Ascending aorta (tissue), 2 donors: ENCODE measurements around the gene MXRA7. TPM values are rescaled to one million over a fixed set of nuclear protein-coding genes. Genes with fewer than 3 reads are reported as not detected.

Experiments
- DNase-seq, 2 donors: peaks; one replicate each; pipeline ENCODE4 v3.0.0-alpha.2; 2019; ENCODE audit warnings: low spot score in 2 of 2
- H3K27ac ChIP-seq, 2 donors: fragments of 200-600 bp; sonication (generic); one replicate each; pipeline ENCODE4 v1.5.1; 2016 to 2017; ENCODE audit warnings: mild to moderate bottlenecking in 1 of 2
- H3K27me3 ChIP-seq: fragments of 200-600 bp; sonication (generic); one replicate; pipeline ENCODE4 v1.5.1; 2017
- H3K36me3 ChIP-seq, 2 donors: fragments of 200-600 bp; sonication (generic); one replicate each; pipeline ENCODE4 v1.5.1; 2016
- H3K4me1 ChIP-seq, 2 donors: fragments of 200-600 bp; sonication (generic); one replicate each; pipeline ENCODE4 v1.5.1; 2016 to 2017; ENCODE audit warnings: mild to moderate bottlenecking in 1 of 2
- H3K4me3 ChIP-seq, 2 donors: fragments of 200-600 bp; sonication (generic); one replicate each; pipeline ENCODE4 v1.5.1; 2016 to 2017; ENCODE audit warnings: mild to moderate bottlenecking in 1 of 2
- H3K9me3 ChIP-seq, 2 donors: fragments of 200-600 bp; sonication (generic); one replicate each; pipeline ENCODE4 v1.5.1; 2016
- intact Hi-C: fragments of 100-400 bp; cut with DNase I; formaldehyde crosslinking; loops from one replicate; pipeline ENCODE4 v1.15.1; 2023
- total RNA-seq: library from RNA; depleted of rRNA; stranded (reverse); fragments of >200 nt; gene quantifications from one replicate; pipeline ENCODE4 v1.1.0, GENCODE V29; 2016
- TF ChIP-seq, protein P1 (sequence below), 3 experiments: fragments of 200-600 bp in 2 of 3; fragments of 450-650 bp in 1 of 3; sonication (generic) in 2 of 3; IDR thresholded peaks; one replicate each; pipeline ENCODE4 v1.5.1; 2016 to 2019; ENCODE audit warnings: antibody characterized with exemption in 3 of 3, mild to moderate bottlenecking in 1 of 3, moderate library complexity in 1 of 3

Gene MXRA7
- total RNA-seq, 1 donor from 2014 or later, result 122 TPM

DNA sequence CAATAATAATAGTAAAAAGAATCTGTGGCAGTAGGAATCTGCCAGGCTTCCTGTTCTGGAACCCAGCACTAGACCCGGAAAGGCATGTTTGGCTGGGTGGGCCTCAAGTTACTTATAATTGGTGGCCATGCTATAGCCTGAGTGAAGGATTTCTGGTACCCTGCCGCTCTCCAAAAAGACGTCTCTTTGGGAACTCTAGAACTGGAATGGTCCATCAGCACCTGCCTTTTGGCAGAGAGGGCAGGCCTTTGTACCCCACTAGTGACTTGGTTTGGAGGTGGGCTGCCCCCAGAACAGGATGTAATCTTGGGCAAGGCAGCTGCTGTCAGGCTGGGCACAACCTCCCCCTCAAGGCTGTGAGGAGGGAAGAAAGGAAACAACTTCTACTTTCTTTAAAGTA, 37.9 kb downstream of the MXRA7 start:
- Histone ChIP-seq H3K4me3 (no peak overlapping the region), H3K9me3 (no peaks in the 10 kb centered on the region), H3K4me1 (peaks cover 0 to 8% of the 10 kb centered on the region in 2 donors), H3K27ac (peak overlapping the region in 1 of 2 donors; percentile 31), H3K36me3 (peaks cover 22 to 27% of the 10 kb centered on the region in 2 donors), H3K27me3 (no peaks in the 10 kb centered on the region)
- TF ChIP-seq, protein P1, sequence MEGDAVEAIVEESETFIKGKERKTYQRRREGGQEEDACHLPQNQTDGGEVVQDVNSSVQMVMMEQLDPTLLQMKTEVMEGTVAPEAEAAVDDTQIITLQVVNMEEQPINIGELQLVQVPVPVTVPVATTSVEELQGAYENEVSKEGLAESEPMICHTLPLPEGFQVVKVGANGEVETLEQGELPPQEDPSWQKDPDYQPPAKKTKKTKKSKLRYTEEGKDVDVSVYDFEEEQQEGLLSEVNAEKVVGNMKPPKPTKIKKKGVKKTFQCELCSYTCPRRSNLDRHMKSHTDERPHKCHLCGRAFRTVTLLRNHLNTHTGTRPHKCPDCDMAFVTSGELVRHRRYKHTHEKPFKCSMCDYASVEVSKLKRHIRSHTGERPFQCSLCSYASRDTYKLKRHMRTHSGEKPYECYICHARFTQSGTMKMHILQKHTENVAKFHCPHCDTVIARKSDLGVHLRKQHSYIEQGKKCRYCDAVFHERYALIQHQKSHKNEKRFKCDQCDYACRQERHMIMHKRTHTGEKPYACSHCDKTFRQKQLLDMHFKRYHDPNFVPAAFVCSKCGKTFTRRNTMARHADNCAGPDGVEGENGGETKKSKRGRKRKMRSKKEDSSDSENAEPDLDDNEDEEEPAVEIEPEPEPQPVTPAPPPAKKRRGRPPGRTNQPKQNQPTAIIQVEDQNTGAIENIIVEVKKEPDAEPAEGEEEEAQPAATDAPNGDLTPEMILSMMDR (IDR thresholded peaks at IDR 0.05), result no peak
- no peak for DNase-seq
- intact Hi-C loops, result loop anchor here (5.0 kb wide), 1 partner anchor 39 kb away; the partner anchor contains the start of gene MXRA7

DNA sequence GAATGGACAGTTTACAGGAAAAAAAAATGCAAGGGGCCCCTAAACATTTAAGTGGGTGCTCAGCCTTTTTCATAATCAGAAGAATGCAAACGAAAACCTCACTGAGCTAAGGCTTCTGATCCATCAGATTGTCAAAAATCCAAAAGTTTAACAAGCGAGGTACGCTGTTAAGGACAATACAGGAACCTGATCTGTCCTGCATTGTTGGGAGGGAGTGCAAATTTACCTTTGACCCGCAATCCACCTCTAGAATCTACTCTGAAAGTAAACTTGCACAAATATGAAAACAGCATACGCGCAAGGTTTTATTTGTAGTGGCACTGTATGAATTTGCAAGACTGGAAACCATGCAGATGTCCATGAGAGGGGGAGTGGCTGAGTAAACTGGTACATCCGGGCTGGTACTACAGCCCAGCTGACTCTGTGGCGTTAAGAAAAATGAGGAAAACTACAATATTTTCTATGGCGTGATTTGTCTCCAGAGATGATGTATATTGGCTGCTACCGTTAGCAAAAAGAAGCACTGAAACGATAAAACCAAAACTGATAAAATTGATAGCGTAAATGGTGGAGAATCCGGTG, 38.4 kb downstream of the MXRA7 start:
- H3K27ac ChIP-seq, result peak overlapping the region; percentile 56 to 77
- H3K9me3 ChIP-seq, result no peaks in the 10 kb centered on the region
- intact Hi-C loops, result loop anchor here (5.0 kb wide), 1 partner anchor 40 kb away; the partner anchor contains the start of gene MXRA7
- TF ChIP-seq, protein P1 (IDR thresholded peaks at IDR 0.05), result no peak
- H3K27me3 ChIP-seq, result no peaks in the 10 kb centered on the region
- peaks cover 16 to 23% of the 10 kb centered on the region in 2 donors for H3K36me3 ChIP-seq
- peak overlapping the region; percentile 66 to 67 for H3K4me3 ChIP-seq
- peaks cover 0 to 8% of the 10 kb centered on the region in 2 donors for H3K4me1 ChIP-seq
- no peak for DNase-seq

DNA sequence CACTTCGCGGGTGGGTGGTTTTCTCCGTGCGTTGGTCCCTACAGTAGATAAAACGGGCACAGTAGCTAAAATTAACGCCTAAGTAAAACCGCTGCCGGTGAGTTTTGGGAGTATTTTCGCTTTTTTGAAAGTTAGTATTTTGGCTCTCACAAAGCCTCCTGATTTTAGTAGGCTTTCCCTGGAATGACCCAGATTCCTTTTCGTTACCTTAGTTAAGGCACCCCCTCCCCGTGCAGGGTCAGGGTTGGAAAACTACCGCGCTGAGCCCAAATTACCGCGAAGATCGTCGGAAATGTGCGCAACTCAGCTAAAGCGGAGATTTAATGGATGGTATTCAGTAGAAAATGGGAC, 38.9 kb downstream of the MXRA7 start:
- Histone ChIP-seq H3K4me3 (peak overlapping the region; percentile 66 to 67), H3K27ac (peak overlapping the region; percentile 56 to 77), H3K9me3 (no peaks in the 10 kb centered on the region), H3K36me3 (peaks cover 11 to 18% of the 10 kb centered on the region in 2 donors), H3K4me1 (peaks cover 0 to 8% of the 10 kb centered on the region in 2 donors), H3K27me3 (no peaks in the 10 kb centered on the region)
- no peak for DNase-seq
- TF ChIP-seq, protein P1 (IDR thresholded peaks at IDR 0.05), result peak in 1 of 3 experiments; percentile 9
- intact Hi-C loops, result loop anchor here (1.0 to 5.0 kb wide), 3 partner anchors 40 to 115 kb away; partner anchors contain the start of genes JMJD6, METTL23 and MXRA7

DNA sequence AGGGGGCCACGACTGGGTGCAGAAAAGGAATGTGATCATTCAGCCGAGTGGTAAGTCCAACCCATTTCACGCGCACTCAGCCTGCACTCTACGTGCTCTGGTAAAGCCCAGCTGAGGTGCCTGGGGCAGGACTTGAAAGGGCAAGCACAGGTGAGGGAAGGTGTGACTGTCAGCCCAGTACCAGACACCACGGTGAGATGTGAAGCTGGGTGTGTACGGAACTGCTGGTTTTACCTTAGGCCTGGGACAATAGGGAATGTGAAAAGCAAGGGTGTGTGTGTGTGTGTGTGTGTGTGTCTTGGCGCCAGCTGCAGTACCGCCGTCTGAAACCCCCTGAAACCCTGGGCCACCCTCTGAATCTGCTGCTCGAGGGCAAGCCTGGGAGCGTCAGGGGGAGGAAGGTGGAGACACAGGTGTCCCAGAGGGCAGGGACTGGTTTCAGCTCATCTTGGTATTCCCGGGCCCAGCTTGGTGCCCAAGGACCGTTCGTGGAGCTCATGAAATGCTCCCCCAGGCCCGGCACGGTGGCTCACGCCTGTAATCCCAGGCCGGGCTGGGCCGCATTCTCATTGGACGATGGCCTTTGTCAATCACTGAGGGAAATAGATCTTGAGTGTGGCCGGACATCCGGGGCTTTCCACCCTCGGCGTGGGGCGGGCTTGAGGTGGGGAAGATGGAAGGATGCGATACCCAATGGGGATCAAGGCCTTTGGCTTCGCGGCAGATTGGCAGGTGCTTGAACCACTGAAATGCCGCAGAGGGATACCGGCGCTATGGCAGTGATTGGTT, 39.4 kb downstream of the MXRA7 start:
- intact Hi-C loops, result loop anchor here (1.0 to 5.0 kb wide), 3 partner anchors 41 to 114 kb away; partner anchors contain the start of genes JMJD6, METTL23 and MXRA7
- Histone ChIP-seq H3K27me3 (peaks cover 3% of the 10 kb centered on the region), H3K4me1 (peaks cover 0 to 8% of the 10 kb centered on the region in 2 donors), H3K27ac (peak overlapping the region; percentile 77 to 79), H3K36me3 (peaks cover 6 to 12% of the 10 kb centered on the region in 2 donors), H3K9me3 (no peaks in the 10 kb centered on the region), H3K4me3 (peak overlapping the region; percentile 66 to 67)
- peak; percentile 99 to 100 for DNase-seq
- TF ChIP-seq, protein P1 (IDR thresholded peaks at IDR 0.05), result no peak

DNA sequence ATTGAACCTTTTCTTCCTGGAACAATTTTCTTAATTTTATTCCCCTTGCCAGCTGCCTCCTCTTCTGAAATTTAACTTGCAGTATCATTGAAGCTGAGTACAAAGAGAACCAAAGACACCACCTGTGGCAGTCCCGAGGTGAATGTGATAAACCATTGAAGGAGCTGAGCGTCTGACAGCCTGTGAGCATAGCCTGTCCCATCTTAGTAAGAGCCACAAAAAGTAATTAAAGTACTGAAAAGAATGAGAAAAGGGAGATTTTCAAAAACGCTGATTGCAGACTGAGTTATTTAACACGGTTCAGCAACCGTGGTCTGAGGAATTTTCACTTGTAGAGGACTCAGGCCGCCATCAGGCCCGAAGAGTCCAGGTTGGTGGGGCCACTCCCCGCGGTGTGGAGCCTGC, 40.0 kb downstream of the MXRA7 start:
- DNase-seq, result no peak
- TF ChIP-seq, protein P1 (IDR thresholded peaks at IDR 0.05), result no peak
- Histone ChIP-seq H3K9me3 (no peaks in the 10 kb centered on the region), H3K27ac (peak overlapping the region in 1 of 2 donors; percentile 79), H3K27me3 (peaks cover 3% of the 10 kb centered on the region), H3K4me3 (peak overlapping the region; percentile 44 to 52), H3K4me1 (peaks cover 0 to 8% of the 10 kb centered on the region in 2 donors), H3K36me3 (peaks cover 0 to 6% of the 10 kb centered on the region in 2 donors)
- intact Hi-C loops, result loop anchor here (1.0 to 5.0 kb wide), 3 partner anchors 42 to 113 kb away; partner anchors contain the start of genes JMJD6, METTL23 and MXRA7
